ENCODE results near the gene DOCK10.
A peak's percentile ranks its signal among the peaks of the same experiment; 100 is the strongest.

DOCK10 gene

DNA sequence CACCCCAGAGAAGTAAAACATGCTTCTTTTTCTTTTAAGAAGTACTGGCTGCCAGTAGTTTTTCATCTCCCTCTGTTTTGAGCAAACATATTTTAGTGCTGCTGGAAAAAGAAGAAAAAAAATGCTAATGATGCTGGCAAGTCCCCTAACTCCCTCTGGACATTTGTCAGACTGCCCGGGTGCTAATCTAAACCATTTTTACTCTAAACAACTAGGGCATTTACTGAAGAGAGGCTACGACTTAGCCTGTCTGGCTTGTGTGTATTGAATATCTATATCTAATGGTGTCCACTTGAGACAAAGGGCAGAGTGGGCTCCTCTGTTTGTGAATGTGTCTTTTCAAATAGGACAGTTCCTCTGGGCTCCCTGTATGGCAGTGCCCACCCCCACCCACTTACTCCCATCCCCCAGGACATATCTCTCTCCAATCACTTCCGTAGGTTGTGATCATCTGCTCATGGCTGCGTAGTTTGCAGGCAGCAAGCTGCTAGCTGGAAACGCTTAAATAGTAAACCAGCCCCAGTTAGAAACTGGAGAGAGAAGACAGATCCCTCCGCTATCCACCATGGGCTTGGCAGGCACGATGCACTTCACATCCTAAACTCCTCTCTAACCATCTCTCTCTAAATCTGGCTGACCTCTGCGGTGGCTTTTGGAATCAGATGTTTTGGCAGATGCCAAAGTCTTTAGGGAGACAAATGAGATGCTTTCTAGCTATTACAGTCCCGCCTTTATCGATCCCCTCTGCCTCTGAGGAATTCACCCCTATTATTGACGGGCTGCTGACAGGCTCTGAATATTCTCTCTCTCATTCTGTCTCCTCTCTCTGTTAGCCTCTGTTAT lies 58.3 kb downstream of the DOCK10 start:
- H3K27ac ChIP-seq, result no peak overlapping the region

DNA sequence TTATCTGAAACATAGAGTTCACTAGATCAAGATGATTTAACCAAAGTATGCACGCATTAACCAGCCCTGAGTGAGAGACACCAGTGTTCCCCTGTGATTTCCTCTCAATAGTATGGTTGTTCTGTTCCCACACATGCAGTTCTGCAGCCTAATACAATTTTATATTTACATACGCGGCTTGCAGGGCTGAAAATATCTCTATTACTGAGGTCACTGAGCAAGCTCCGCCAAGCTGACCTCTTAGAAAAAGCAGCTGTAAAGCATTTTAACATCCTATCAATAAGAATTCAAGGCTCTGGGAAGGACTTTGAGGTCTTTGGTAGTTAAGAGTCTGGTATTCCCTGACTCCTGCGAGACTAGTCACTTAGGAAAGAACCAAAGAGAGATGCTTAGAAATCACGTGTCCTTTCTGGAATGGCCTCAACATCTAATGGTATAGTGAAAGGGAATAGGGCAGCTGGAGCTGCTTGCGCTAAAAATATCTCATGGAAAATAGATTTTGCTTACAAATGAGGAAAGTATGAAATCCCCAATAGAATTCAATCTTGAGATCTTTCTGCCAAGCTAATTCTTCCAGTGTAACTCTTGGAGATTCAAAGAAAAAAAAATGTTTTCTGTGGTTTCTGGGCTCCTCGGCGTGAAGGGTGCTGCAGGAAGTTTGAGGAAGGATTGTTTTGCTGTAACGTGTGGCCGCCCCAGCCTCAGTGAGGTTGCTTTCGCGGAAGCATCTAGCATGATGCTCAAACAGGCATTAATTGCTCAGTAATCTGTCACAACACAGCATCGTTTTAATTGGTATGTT lies 59.2 kb downstream of the DOCK10 start:
- no peak for DNase-seq (ENCODE audit: low read depth, low spot score)
- H3K27ac ChIP-seq, result no peak overlapping the region

More for the DNA sequence above, 58.3 kb downstream of the DOCK10 start:
- no peak for DNase-seq (ENCODE audit: low read depth, low spot score)

DNA sequence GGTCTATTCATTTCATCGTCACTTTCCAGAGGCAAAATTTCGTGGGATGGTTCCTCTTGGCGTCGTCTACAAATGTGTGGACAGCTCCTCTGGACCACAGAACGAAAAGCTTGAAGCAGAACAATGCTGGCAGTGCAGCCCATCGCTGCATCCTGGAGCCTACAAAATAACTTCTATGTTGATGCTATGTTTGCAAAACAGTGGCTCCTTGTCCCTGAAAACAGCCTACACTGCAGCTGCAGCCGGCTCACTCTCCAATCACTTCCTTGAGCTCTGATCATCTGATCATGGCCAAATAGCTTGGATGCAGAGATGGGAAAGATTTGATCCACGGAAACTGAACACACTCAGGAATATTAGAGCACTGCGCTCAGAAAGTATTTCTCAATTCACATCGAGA lies 60.0 kb downstream of the DOCK10 start:
- DNase-seq (ENCODE audit: low read depth, low spot score), result no peak
- H3K27ac ChIP-seq, result no peak overlapping the region

DNA sequence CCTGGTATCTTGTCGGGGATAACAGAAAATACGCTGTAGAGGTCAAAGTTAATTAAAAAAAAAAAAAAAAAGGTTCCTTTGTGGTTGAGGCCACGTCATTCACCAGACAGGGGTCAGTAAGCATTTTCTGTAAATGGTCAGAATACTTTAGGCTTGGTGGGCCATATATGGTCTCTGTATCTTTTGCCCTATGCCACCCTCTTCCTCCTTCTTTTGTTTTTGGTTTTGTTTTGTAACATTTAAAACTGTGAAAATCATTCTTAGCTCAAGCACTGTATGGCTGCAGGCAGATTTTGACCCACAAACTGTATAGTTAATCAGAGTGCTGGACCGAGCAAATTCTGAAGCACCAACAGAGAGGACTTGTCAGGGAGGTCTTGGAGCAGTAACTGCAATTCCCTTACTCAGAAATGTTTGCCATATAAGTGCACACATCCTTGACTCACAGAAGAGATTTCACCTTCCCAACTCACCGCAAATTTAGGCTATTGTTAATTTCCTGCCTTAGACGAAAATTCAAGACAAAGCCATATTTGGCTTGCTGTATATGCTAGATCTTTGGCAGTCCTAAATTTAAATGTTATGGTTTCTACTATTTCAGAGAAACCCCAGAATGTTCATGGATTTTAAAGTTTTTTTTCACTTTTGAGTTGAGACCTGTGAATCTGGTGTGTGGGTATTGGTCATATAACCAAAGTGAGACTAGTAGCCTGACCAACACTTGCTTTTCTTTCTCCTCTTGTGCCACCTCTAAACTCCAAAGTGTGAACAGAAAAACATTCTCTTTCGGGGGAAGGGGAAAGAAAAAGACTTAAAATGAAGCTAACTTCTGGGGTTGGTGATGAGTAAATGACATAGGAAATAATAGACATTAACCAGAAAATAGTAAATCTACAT lies 65.4 kb downstream of the DOCK10 start:
- DNase-seq (ENCODE audit: low read depth, low spot score), result no peak
- H3K27ac ChIP-seq, result no peak overlapping the region

DNA sequence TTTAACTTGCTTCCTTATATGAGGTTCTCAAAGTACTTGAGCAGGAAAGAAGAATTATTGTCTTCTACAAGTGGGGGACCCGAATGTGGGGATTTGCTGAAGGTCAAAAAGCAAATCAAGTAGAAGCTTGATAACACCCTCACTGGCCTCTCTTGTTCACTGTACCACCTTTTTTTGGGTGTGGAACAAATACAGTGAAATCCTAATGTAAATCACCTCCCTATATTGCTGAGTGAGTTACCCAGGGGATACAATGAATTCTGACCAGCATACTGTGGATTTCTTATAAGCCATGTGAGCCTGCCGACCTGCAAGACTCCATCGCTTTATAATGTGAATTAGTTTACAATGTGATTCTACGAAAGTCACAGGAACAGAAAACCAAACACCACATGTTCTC lies 66.5 kb downstream of the DOCK10 start:
- no peak overlapping the region for H3K27ac ChIP-seq
- DNase-seq (ENCODE audit: low read depth, low spot score), result no peak

DNA sequence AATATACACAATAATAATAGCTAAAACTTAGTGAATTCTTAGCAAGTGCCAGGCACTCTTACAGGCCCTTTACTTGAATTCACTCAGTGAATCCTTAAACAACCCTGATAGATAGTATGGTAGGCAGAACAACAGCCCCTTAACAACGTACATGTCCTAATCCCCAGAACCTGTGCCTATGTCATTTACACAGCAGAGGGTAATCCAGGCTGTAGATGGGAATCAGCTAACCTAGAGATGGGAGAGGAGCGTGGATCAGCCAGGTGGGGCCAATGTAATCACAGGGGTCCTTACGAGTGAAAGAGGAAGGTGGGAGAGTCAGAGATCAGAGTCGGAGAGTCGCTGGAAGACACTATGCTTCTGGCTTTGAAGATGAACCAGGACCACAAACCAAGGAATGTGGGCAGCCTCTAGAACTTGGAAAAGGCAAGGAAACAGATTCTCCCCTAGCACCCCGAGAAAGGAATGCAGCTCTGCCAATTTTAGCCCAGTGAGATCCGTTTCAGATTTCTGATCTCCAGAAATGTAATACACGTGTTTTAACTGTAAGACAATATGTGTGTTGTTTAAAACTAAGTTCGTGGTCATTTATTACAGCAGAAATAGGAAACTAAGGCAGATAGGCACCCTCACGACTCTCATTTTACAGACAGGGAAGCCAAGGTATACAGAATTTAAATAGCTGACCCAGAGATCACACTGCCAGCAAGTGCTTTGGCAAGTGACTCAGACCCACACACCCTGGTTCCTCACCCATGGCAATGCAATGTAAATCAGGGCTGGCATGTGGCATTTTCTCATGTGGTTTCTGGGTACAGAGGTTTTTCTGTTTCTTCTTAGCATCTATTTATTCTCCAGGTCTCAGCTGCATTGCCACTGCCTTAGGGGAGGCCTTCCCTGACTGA lies 68.9 kb downstream of the DOCK10 start:
- peak; percentile 26 for DNase-seq (ENCODE audit: low read depth, low spot score)
- peak overlapping the region; percentile 30 for H3K27ac ChIP-seq

DNA sequence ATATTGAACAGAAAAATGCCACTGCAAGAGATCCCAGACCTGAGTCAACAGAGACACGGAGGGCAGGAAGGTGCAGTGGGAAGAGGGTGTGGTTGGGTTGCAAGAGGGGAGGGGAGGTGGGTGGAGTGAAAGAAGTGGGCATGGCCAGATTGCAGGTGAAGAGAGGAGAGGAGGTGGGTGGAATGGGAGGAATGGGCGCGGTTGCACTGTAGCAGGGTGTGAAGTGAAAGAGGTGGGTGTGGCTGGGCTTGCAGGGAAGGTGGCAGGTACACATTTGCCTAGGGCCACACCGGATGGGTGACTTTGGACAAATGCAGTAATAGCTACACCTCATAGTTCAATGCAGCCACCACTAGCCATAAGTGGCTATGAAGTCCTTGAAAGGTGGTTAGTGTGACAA lies 71.1 kb downstream of the DOCK10 start:
- DNase-seq (ENCODE audit: low read depth, low spot score), result peak; percentile 57
- no peak overlapping the region for H3K27ac ChIP-seq

DNA sequence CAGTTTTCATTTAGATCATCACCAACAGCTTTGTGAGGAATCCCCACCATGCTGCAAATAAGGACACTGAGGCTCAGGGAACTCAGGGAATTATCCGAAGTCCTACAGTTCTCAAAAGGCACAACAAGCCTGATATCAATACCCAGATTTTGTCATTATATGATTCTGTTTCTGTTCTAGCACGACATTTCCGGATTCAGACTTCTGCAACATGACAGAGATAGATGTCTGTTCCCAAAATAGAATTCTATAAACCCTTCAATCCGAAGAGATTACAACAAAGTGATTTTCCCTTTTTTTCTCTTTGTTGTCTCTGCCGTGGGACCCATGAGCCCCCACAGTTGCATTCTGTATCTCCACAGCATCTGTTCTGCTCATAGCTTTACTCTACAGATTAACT lies 72.0 kb downstream of the DOCK10 start:
- no peak for DNase-seq (ENCODE audit: low read depth, low spot score)

DNA sequence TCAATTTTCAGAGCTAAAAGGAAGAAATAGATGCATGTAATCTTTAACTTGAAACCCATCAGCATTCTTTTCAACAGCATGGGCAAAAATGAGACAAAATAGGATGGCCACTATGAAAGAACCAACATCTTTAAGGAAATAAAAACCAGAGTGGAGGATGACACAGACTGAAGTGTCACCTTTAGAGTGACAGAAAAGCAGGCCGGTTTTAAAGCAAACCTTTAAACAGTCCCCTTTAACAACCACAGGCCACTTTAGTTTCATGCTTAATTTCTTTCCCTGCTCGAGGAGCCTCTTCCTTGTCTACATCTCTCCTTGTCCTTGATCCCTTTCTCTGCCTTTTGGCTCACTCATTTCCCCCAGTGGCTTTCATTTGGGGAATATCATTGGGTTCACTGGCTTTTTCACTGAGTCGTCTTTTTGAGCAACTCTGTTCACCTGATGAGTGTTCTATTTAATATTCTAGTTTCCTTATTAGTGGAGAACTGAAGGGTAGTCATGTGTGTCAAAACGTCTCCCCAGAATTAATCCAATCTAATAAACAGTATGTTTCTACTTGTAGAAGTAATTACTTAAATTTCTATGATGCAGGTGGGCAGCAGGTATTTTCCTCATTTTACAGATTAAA lies 72.5 kb downstream of the DOCK10 start:
- H3K27ac ChIP-seq, result no peak overlapping the region
- DNase-seq (ENCODE audit: low read depth, low spot score), result no peak

More for the DNA sequence above, 72.0 kb downstream of the DOCK10 start:
- H3K27ac ChIP-seq, result no peak overlapping the region

DNA sequence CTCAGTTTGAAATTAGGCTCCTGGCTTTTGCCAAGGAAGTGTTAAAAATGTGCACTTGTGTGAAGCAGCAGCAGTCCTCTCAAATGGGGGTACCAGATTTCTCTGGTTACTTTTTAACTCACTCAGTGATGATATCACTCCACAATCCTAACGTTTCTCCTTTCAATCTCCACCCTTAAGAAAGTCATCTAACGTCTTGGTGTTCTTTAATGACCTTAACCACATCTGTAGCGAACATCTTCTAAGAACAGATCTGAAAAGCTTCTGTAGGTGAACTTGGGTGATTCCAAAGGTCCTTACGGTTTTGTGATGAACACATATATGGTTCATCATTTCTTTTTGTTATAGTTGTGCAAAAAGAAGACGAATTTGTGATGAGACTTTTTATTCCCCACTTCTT lies 73.2 kb downstream of the DOCK10 start:
- DNase-seq (ENCODE audit: low read depth, low spot score), result no peak
- H3K27ac ChIP-seq, result no peak overlapping the region

DNA sequence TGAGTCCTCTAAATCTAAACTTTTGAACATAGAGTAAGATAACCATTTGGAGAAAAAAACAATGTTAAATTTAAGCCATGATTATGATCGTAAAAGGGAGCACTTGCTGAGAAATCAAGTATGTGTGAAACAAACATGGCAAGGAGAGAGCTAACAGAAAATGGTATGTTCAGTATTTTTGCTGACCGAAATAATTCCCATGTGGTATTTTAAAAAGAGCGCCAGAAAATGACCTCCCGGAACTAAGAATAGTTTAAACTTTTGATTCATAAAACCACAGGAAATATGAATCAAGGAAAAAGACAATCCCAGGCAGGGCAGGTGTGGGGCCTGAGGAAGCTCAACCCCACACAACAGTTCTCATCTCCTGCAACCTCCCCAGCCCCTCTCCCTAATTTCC lies 74.2 kb downstream of the DOCK10 start:
- no peak for DNase-seq (ENCODE audit: low read depth, low spot score)
- no peak overlapping the region for H3K27ac ChIP-seq

DNA sequence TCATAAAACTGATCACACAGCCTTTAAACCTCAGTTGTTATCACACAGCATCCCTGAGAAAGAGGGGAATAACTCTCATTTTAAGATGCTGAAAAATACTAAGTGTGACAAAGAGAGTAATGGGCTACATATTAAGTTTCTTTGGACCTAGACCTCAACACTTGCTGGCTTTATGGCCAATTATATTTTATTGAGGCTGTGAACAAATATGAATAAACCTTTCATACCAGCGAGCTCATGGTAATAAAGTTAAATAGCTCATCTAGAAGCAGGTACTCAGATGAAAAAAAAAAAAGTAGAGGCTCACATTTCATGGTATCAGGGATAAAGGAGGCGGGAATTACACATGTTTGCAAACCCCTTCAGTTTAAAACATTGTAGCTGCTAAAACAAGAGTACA lies 75.7 kb downstream of the DOCK10 start:
- no peak overlapping the region for H3K27ac ChIP-seq
- DNase-seq (ENCODE audit: low read depth, low spot score), result no peak

DNA sequence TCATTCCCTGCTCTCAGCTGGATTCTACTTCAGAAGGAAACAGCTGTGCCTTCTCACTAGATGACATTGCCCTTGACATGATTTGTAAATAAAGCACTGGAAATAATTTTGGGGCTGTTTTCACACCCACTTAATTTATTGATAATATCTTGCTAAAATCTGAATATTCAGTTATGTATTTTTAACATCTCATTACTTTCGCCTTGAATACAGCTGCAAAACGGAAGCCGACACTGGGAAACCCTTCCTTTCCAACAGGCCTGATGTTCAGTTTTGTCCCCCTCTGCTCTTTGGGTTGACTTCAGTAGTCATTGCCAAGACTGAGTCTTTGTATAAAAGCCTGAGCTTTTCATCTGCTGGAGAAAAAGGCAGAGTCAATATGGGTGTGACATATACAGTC lies 82.7 kb downstream of the DOCK10 start:
- no peak for DNase-seq (ENCODE audit: low read depth, low spot score)
- no peak overlapping the region for H3K27ac ChIP-seq

DNA sequence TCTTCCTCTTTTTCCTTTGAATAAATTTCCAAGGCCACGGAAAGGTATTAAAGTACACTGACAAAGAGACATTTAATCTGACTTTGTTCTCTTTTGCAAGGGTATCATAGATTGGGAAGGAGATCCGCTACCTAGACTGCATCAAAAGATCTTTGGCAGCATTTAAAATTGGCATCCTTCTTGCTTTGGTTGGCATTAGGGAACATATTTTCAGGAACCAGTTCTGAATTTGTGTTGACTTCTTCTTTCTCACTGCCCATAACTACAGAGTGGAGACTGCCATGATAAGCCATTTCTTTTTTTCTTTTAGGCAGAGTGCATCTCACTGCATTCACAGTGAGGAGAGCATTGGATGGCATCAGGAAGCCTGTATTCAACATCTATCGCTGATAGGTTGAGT lies 83.4 kb downstream of the DOCK10 start:
- DNase-seq (ENCODE audit: low read depth, low spot score), result no peak
- no peak overlapping the region for H3K27ac ChIP-seq

DNA sequence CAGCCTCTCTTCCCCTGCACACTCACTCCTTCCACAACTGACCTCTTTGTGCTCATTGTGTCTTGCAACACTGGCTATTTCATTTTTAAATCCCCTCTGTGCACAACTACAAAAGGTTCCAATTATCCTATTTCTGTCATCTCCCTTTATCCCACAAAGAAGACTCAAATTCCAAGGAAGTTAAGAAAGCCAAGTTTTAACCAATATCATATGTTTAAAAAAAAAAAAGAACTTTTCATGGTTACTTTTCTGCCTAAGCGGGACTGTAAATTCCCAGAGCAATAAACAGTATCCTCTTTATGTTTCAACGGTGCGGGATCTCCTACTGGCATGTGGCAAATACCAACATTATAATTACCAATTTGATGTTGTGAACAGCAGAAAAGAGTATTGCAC lies 83.8 kb downstream of the DOCK10 start:
- H3K27ac ChIP-seq, result no peak overlapping the region
- DNase-seq (ENCODE audit: low read depth, low spot score), result no peak

DNA sequence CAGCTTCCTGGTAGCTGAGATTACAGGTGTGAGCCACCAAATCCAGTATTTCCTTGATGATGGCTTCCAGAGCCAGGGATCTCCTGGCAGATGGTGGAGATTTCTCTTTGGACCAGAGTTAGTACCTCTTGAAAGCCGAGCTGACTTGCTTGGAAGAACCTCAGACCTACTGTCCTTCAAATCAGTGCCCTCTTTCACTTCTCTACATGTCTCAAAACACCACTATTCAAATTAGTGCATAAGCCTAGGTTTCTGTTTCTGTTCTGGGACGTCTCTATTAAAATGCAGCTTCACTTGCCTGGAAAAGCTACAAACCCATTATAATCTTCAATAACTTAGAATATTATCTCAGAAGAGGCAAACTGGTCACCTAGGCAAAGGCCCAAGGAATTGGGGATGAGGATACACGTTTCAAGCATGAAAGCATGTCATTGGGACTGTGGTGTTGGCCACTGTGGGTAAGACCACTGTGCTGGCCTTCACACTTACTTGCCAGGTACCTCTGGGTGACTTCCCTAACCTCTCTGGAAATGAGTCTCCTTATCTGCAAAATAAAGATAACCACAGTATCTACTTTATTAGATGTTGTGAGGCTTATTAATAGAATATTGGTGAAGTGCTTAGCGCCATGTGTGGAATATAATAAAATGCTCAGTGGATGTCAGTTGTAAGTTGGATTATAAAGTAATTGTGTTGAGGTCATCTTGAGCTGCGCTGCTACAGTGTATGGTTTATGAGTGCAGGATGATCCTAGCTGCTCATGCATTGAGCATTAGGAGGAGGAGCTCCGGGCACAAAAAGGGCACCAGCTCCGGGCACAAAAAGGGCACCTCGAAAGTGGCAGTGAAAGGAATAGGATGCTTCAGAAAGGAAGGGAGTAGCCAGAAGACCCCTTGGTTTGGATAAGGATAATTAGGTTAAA lies 84.5 kb downstream of the DOCK10 start:
- H3K27ac ChIP-seq, result no peak overlapping the region
- no peak for DNase-seq (ENCODE audit: low read depth, low spot score)

DNA sequence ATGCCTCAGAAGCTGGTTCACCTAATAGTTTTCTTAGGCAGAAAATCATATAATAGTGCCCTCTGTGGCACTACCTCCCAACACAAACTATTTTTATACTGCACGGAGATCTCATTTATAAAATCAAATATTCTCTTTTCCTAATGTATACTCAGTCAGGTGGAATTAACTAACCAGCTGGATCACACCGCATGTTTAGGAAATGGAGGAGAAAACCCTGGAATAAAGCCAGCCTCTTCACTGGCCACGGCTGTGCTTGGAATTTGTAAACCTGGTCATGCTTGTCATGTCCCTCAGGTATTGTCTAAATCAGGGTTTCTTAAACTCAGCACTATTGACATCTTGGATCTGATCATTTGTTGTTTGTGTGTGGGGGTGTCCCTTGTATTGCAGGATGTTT lies 85.6 kb downstream of the DOCK10 start:
- DNase-seq (ENCODE audit: low read depth, low spot score), result no peak
- no peak overlapping the region for H3K27ac ChIP-seq

DNA sequence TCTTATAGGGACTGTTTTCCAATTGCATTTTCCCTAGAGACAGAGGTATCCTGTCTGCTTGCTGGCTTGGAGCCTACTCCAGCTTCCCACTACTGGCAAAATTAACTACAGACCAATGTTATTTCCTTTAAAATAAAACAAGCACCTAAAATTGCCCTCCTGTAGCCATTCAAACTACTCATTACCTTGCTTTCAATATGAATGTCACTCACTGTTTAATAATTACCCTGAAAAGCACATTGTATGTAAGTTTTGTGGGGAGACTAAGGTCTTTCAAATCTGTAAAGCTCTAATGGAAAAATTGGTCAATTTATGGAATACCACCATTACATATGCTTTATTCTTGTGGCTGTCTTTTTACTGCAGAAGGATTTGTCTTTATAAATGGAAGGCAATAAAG lies 87.3 kb downstream of the DOCK10 start:
- no peak overlapping the region for H3K27ac ChIP-seq
- DNase-seq (ENCODE audit: low read depth, low spot score), result no peak

All from epithelial cell of prostate (primary cell).